OCI-M2 (cell line): ENCODE results near the gene CDH18.

Source experiments
- DNase-seq: peaks from one replicate; lab custom pipeline; 2025; ENCODE audit not compliant: unreplicated experiment; lab: John Stamatoyannopoulos, UW

Gene CDH18

GRCh38 chr5:19488786-19489185 lies 499.2 kb downstream of the CDH18 start:
- no peak for DNase-seq

GRCh38 chr5:19487480-19487879 lies 500.5 kb downstream of the CDH18 start:
- DNase-seq: no peak

GRCh38 chr5:19479562-19479961 lies 508.4 kb downstream of the CDH18 start:
- no peak for DNase-seq

- no peak for DNase-seq
Observed at GRCh38 chr5:19462019-19462418, 526.0 kb downstream of the CDH18 start.

GRCh38 chr5:19424506-19424905 lies 563.5 kb downstream of the CDH18 start:
- DNase-seq: no peak
